HUES64 (cell line): ENCODE data around the gene ZNF548. TPM values are rescaled to one million over a fixed set of nuclear protein-coding genes. Genes with fewer than 3 reads are reported as not detected.

ENCODE experiments used
- H3K27ac ChIP-seq: 2 replicates; pipeline ENCODE4 v1.7.0; 2013; ENCODE audit warnings: low read depth, low read length, inconsistent platforms
- H3K27me3 ChIP-seq: 2 replicates; pipeline ENCODE4 v1.6.1; 2013; ENCODE audit warnings: mild to moderate bottlenecking, low read length; ENCODE audit not compliant: insufficient read depth
- H3K36me3 ChIP-seq: 2 replicates; pipeline ENCODE4 v1.6.1; 2013; ENCODE audit warnings: mild to moderate bottlenecking, low read length; ENCODE audit not compliant: insufficient read depth
- H3K4me1 ChIP-seq: 2 replicates; pipeline ENCODE4 v1.6.1; 2013; ENCODE audit warnings: mild to moderate bottlenecking, low read length, moderate library complexity; ENCODE audit not compliant: insufficient read depth
- H3K4me3 ChIP-seq: 2 replicates; pipeline ENCODE4 v1.5.1; 2013; ENCODE audit warnings: mild to moderate bottlenecking, low read length, moderate library complexity
- H3K9ac ChIP-seq: 2 replicates; pipeline ENCODE4 v1.6.1; 2013; ENCODE audit warnings: mild to moderate bottlenecking, low read depth, low read length
- H3K9me3 ChIP-seq: 2 replicates; pipeline ENCODE4 v1.6.1; 2013; ENCODE audit warnings: low read depth, low read length; ENCODE audit not compliant: insufficient read depth
- WGBS: fragments of 150-250, 120-280 bp; methylation state at CpG from one replicate; pipeline ENCODE4 v1.1.7; 2013; ENCODE audit warnings: missing lambda C conversion rate; 5-methylcytosine and 5-hydroxymethylcytosine counted together
- polyA plus RNA-seq, 2 experiments: library from polyadenylated mRNA; stranded (reverse); fragments of 50-300 nt; gene quantifications; one replicate each; pipeline ENCODE4 v1.2.3, GENCODE V29; 2013

ZNF548 gene
- polyA plus RNA-seq (2013, experiment 1 of 2) = 5.3 TPM
- 6.4 TPM for polyA plus RNA-seq (2013, experiment 2 of 2)

DNA sequence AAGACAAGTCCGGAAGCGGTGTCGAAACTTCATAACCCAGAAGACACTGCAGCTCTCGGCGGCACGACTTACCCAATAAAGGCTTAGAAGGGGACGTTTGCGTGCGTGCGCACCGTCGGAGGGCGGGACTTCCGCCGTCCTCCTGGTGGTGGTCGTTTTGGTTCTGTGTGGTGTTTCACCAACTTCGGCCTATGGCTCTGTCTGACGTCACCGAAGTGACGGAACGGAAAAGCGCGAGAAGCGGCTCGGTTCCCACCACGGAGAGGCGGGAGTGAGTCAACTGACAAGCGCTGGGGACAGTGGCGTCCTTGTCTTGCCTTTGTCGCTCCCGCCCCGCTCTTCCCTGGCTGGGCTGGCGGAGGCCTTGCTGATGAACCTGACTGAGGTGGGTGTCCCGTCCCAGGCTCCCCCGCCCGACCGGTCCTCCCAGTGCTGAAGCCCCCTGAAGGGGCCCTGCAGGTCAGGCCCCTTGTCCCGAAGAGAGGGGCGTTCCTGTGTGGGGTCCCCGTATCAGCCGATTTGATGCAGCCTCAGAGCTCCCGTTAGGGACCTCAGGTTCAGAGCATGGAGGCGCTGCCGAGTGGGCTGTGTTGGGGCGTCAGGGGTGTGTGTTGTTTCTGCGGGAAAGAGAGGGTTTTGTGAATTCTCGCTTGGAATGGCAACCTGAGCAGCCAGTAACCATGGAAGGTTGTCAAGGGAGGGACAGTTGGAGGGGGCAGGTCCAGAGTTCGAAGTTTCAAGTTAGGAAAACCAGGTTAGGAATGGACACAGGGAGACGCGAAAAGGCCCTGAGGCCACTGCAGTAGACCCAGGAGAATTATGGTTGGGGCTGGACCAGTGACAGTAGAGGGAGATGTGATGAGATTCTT lies at the start of gene ZNF548:
TSS of gene ZNF548 (plus strand) at position 125 of the 869 bp plus-strand sequence. CDS start at position 371, 246 bp downstream.
- Histone ChIP-seq H3K4me3 (peak within 1 kb of the TSS; percentile 88), H3K27ac (peak within 1 kb of the TSS; percentile 93; the same call in 1 of the 2 replicates), H3K4me1 (peaks cover 6% of the 10 kb centered on the region; the same call in 1 of the 2 replicates), H3K9me3 (no peaks in the 10 kb centered on the region), H3K27me3 (peaks cover 3% of the 10 kb centered on the region; the same call in 1 of the 2 replicates), H3K36me3 (no peaks in the 10 kb centered on the region), H3K9ac (peak within 1 kb of the TSS; percentile 84)
- under 1% methylated on average over 50 of the region's 50 CpGs for WGBS

DNA sequence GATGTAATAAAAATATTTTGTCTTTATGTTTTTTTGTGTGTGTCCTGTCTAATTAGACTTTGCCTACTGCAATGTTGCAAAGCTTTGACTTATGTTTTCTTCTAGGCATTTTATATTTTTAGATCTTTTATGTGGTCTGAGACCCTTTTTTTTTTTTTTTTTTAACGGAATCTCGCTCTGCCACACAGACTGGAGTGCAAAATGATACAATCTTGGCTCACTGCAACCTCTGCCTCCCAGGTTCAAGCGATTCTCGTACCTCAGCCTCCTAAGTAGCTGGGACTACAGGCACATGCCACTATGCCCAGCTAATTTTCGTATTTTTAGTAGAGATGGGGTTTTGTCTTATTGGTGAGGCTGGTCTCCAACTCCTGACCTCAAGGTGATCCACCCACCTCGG lies 47.1 kb upstream of the ZNF548 start:
- 90% methylated on average over 6 of the region's 6 CpGs for WGBS
- H3K4me1 ChIP-seq = no peaks in the 10 kb centered on the region
- no peak overlapping the region for H3K4me3 ChIP-seq
- no peaks in the 10 kb centered on the region for H3K9me3 ChIP-seq
- H3K9ac ChIP-seq = no peak overlapping the region
- no peak overlapping the region for H3K27ac ChIP-seq
- H3K36me3 ChIP-seq = no peaks in the 10 kb centered on the region
- H3K27me3 ChIP-seq = peaks cover 16% of the 10 kb centered on the region; the same call in 1 of the 2 replicates

DNA sequence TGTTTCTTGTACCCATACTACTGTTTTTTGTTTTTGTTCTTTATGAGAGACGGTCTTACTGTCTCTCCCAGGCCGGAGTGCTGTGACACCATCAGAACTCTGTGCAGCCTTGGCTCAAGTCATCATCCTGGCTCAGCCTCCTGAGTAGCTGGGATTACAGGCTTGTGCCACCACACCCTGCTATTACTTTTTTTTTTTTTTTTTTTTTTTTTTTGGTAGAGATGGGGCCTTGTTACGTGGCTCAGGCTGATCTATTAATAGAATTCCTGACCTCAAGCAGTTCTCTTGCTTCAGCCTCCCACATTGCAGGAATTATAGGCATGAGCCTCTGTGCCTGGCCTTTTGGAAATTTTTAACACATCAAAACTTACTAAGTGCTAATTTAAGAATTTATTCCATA lies 41.5 kb upstream of the ZNF548 start:
- no peak overlapping the region for H3K9ac ChIP-seq
- H3K27me3 ChIP-seq = peaks cover 16% of the 10 kb centered on the region; the same call in 1 of the 2 replicates
- 77% methylated on average over 3 of the region's 3 CpGs for WGBS
- no peak overlapping the region for H3K4me3 ChIP-seq
- H3K27ac ChIP-seq = no peak overlapping the region
- no peaks in the 10 kb centered on the region for H3K36me3 ChIP-seq
- no peaks in the 10 kb centered on the region for H3K4me1 ChIP-seq
- H3K9me3 ChIP-seq = no peaks in the 10 kb centered on the region

DNA sequence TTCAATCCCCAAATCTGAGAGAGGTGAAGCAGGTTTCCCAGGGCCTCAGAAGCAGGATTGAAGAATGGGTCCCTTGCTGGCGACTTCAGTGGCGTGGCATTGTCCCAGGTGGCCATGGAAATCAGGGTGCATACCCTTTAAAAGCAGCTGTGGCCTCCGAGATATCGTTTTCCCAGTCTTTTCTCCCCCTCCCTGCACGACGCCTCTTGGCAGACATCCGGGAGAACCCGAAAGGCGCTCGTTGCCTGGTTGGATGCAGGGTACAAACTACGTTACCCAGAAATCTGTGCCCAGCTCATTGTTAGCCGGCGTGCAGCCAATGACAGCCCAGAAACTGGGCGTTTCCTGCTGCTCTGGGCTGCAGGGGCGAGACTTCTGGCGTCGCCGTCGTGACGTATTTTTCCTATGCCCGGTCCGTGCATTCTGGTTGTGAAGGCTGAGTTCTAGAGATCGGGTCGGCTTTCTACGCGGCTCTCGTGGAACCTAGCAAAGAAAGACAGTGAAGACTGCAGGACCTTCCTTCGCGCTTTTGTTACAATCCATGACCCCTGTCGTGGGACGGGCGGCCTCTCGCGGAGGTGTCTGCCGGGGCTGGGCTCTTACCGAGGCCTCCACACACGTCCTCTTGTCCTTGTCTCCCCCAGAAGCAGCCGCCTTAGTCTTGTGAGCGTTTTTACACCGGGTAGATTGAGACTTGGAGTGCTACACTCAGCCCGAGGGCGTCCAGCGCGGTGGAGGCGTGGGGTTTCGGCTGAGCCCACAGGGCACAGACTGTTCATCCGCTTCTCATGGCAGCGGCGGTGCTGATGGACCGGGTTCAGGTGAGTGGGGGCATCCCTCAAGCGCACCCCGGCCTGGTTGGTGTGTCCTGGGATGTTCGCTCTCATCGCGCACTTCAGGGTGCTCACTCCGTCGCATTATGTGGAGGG lies 38.5 kb upstream of the ZNF548 start, which contains the start of gene ZNF304:
TSS of gene ZNF304 (plus strand) at position 395 of the 929 bp plus-strand sequence. CDS start at position 789, 394 bp downstream.
- Histone ChIP-seq H3K9me3 (no peaks in the 10 kb centered on the region), H3K36me3 (peaks cover 21% of the 10 kb centered on the region), H3K4me1 (no peaks in the 10 kb centered on the region), H3K27ac (peak within 1 kb of the TSS; percentile 12; the same call in 1 of the 2 replicates), H3K27me3 (peaks cover 5% of the 10 kb centered on the region; the same call in 1 of the 2 replicates), H3K4me3 (peak within 1 kb of the TSS; percentile 98), H3K9ac (peak within 1 kb of the TSS; percentile 85)
- under 1% methylated on average over 57 of the region's 57 CpGs for WGBS

DNA sequence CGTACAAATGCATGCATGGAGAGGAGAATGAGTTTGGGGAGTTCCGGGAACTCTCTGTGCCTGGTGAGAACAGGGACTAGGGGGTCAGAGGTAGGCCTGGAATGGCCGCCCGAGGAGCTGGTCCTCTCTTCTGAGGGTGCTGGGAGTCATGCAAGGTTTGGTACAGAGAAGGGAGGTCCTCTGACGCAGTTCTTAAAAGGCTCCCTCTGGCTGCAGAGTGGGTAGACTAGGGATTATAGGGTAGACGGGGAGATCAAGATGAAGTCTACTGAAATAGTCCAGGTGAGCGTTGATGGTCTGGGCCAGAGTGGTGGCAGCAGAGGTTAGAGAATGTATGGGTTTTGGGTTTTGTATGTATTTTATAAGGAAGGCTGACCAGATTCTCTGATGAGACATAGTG lies 37.8 kb upstream of the ZNF548 start:
- Histone ChIP-seq H3K27me3 (peaks cover 5% of the 10 kb centered on the region; the same call in 1 of the 2 replicates), H3K27ac (no peak overlapping the region; the same call in 1 of the 2 replicates), H3K4me1 (no peaks in the 10 kb centered on the region), H3K4me3 (peak overlapping the region; percentile 98), H3K36me3 (peaks cover 28% of the 10 kb centered on the region), H3K9ac (peak overlapping the region; percentile 85), H3K9me3 (no peaks in the 10 kb centered on the region)
- 24% methylated on average over 7 of the region's 7 CpGs for WGBS

DNA sequence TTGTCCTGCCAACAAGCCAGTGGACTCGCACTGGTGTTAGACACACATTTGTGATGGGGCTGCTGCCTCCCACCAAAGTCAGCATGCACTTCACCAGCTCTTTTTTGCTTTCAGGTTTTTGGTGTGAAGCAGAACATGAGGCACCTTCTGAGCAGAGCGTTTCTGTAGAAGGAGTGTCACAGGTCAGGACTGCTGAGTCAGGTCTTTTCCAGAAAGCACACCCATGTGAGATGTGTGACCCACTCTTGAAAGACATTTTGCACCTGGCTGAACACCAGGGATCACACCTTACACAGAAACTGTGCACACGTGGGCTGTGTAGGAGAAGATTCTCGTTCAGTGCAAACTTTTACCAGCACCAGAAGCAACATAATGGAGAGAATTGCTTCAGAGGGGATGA lies 33.7 kb upstream of the ZNF548 start:
- H3K4me3 ChIP-seq = no peak overlapping the region
- H3K27ac ChIP-seq = no peak overlapping the region
- peaks cover 56% of the 10 kb centered on the region for H3K36me3 ChIP-seq
- H3K4me1 ChIP-seq = no peaks in the 10 kb centered on the region
- H3K9ac ChIP-seq = no peak overlapping the region
- WGBS = 95% methylated on average over 4 of the region's 4 CpGs
- H3K9me3 ChIP-seq = no peaks in the 10 kb centered on the region
- H3K27me3 ChIP-seq = no peaks in the 10 kb centered on the region

DNA sequence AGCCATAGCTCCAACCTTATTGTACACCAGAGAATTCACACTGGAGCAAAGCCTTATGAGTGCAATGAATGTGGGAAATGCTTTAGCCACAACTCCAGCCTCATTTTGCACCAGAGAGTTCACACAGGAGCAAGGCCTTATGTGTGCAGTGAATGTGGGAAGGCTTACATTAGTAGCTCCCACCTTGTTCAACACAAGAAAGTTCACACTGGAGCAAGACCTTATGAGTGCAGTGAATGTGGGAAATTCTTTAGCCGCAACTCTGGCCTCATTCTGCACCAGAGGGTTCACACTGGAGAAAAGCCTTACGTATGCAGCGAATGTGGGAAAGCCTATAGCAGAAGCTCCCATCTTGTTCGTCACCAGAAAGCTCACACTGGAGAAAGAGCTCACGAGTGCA lies 32.2 kb upstream of the ZNF548 start:
- Histone ChIP-seq H3K4me1 (no peaks in the 10 kb centered on the region; the same call in 1 of the 2 replicates), H3K4me3 (no peak overlapping the region), H3K27ac (no peak overlapping the region), H3K9ac (no peak overlapping the region), H3K36me3 (peaks cover 56% of the 10 kb centered on the region), H3K9me3 (no peaks in the 10 kb centered on the region), H3K27me3 (no peaks in the 10 kb centered on the region)
- 96% methylated on average over 5 of the region's 5 CpGs for WGBS

DNA sequence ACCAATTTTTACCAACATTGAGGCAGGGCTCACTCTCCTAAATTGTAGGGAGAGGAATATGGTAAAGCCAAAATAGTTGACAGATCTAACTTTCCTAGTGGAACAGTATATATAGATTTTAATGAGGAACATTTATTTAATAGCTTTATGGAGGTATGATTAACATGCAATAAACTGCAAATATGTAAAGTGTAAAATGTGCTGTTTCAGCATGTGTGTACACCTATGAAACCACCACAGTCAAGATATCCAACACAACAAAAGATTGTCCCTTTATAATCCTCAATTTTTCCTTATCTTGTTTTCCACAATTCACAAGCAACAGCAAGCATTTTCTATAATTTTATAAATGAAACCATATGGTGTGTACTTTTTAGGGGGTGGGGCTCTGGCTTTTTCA lies 30.4 kb upstream of the ZNF548 start:
- no peak overlapping the region for H3K4me3 ChIP-seq
- no peaks in the 10 kb centered on the region for H3K9me3 ChIP-seq
- no peaks in the 10 kb centered on the region for H3K27me3 ChIP-seq
- H3K4me1 ChIP-seq = no peaks in the 10 kb centered on the region; the same call in 1 of the 2 replicates
- H3K27ac ChIP-seq = no peak overlapping the region
- H3K36me3 ChIP-seq = peaks cover 53% of the 10 kb centered on the region
- no peak overlapping the region for H3K9ac ChIP-seq

DNA sequence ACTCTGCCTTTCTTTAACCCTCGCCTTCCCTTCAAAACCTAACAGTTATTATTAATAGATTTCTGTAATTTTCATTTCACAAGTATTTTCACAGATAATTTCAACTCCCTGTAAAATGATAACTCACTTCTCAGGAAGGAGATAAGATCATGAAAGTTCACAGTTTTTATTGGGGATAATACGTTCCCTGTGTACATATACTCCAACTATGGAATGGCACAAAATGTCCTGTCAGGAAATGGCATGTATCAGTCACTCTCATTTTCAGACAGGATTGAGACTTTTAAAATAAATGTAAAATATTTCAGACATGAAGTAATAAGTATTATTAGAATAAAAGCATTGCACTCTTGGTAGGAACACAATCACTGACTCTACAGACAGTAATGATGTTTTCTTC lies 27.2 kb upstream of the ZNF548 start:
- no peaks in the 10 kb centered on the region for H3K9me3 ChIP-seq
- WGBS = 92% methylated on average over 2 of the region's 2 CpGs
- H3K4me1 ChIP-seq = no peaks in the 10 kb centered on the region; the same call in 1 of the 2 replicates
- H3K27ac ChIP-seq = peak overlapping the region; percentile 54; the same call in 1 of the 2 replicates
- H3K9ac ChIP-seq = peak overlapping the region; percentile 68
- peak overlapping the region; percentile 57 for H3K4me3 ChIP-seq
- no peaks in the 10 kb centered on the region for H3K27me3 ChIP-seq
- peaks cover 22% of the 10 kb centered on the region for H3K36me3 ChIP-seq

DNA sequence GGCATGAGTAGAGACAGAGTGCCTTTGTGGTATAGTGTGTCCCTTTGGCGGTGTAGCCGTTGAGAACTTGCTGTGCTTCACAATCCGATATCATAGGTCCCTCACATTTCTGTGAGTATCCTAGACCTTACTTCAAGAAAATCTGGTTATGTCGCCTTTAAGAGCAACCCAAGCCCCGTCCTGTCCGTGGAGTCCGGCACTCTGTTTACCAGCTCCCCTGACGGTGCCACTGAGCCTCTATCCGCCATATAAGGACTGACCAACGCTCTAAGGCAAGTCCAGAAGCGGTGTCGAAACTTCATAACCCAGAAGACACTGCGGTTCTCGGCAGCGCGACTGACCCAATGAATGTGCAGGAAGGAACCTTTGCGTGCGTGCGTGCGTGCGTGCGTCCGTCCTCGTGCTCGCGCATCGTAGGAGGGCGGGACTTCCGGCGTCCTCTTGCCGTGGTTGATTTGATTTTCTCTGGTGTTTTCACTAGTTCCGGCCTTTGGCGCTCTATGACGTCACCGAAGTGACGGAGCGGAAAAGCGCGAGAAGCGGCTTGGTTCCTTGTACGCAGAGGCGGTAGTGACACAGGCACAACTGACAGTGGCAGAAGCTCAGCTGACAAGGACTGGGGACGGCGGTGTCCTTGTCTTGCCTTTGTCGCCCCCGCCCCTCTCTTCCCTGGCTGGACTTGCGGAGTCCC lies 26.5 kb upstream of the ZNF548 start, which contains the start of the genes TRAPPC2B and ZNF547:
TSS of gene TRAPPC2B (plus strand) at position 555 of the 691 bp plus-strand sequence. CDS start 1,283 bp downstream, outside the sequence.
TSS of gene ZNF547 (plus strand) at position 555 of the 691 bp plus-strand sequence. CDS start 5,005 bp downstream, outside the sequence.
- H3K27me3 ChIP-seq = no peaks in the 10 kb centered on the region
- H3K9me3 ChIP-seq = no peaks in the 10 kb centered on the region
- H3K9ac ChIP-seq = peak within 1 kb of the TSS; percentile 68
- WGBS = 3% methylated on average over 47 of the region's 47 CpGs
- H3K4me3 ChIP-seq = peak within 1 kb of the TSS; percentile 57
- H3K27ac ChIP-seq = peak within 1 kb of the TSS; percentile 54; the same call in 1 of the 2 replicates
- H3K4me1 ChIP-seq = no peaks in the 10 kb centered on the region; the same call in 1 of the 2 replicates
- H3K36me3 ChIP-seq = peaks cover 15% of the 10 kb centered on the region
